Hematopoietic multipotent progenitor cell (in vitro differentiated cells): ENCODE data around the gene DXO. TPM values are rescaled to one million over a fixed set of nuclear protein-coding genes. Genes with fewer than 3 reads are reported as not detected.

Experiments
- DNase-seq, 3 donors: peaks; one replicate each; pipeline ENCODE4 v3.0.0-alpha.2; 2011 to 2015; ENCODE audit warnings: low read depth in 2 of 3, low spot score in 2 of 3
- total RNA-seq: library from RNA; depleted of rRNA; stranded (reverse); fragments of >200 nt; gene quantifications from one replicate; pipeline ENCODE4 v1.2.3, GENCODE V29; 2012

DXO gene
- total RNA-seq, 1 donor: 36.4 TPM

DNA sequence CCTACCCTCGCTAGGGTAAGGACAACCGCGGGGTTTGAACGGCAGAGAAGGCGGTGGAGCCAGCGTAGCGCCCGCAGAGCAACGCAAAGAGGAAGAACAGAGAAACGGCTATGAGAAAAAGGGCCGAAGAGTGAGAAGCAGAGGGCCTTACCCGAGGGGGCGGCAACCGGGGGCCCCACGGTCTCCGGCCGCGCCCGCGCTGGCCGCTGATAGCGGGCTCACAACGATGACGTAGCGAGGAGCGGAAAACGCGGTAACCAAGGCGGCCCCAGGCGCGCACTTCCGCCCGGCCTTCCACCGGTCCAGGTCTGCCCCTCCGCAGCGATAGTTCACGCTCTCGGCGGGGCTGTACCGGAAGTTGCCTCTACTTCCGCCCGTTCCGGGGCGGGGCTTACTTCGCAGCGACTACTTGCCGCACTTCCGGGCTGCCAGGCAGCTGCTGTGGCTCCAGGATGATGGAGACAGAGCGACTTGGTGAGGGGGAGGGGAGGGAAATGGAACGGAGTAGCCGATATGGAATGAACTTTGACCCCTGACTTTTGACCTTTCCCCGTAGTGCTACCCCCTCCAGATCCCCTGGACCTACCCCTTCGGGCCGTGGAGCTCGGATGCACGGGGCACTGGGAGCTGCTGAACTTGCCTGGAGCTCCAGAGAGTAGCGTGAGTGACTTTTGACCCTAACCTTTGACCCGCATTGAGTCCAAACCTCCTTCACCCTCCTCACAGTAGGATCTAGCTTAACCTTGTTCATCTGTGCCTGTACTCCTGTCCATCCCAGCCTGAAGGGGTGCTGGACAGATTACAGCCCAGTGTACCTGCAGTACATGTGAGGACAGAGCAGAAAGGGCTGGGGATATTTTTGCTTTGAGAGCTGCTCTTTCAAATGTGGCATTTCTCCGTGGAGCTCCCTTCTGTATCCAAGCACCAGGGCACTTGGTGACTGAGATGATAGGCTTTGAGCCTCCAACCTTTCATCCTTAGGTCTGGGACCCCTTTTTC lies 12.9 kb downstream of the DXO start, which contains the start of the genes NELFE and SKIC2:
Gene NELFE, minus strand, starts transcription at position 231 of the 999 bp plus-strand sequence. CDS start 525 bp downstream, outside the sequence.
Gene SKIC2, plus strand, starts transcription at position 435 of the 999 bp plus-strand sequence. Its CDS starts 18 bp downstream, at position 453.
- DNase-seq: peak; percentile 94 to 98 (median 98)

DNA sequence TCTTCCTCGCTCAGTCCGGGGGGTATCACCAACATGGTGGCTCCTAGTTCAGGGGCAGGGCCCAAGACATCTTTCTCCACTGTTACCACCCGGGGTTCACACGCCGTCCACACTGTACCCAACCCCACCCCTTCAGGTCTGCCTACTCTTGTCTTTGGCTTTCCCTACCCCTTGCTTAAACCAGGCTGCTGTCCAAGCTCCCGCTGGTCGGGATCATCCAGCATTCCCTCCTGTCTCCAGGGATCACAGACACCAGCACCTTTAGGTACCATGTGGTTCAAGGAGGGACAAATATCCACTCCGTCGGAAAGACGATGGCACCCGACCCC lies 13.6 kb downstream of the DXO start:
- no peak for DNase-seq

DNA sequence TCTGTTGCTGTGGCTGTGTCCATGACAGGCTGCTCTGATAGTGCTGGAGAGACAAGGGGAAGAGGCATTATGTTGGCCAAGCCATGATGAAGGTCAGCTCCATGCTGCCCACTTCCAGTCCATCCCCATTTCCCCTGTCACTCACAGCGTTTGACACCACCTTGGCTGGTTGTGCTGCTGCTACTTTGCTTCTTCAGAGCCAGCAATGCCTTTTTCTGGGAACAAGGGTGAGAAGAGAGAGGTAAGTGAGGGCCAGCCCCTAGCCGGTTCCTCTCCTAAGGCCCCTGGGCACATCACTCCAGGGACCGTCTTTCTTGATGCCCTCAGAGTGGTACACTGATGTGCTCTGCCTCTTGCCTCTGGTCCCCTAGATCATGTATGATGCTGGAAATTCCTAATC lies 15.1 kb downstream of the DXO start:
- no peak for DNase-seq

DNA sequence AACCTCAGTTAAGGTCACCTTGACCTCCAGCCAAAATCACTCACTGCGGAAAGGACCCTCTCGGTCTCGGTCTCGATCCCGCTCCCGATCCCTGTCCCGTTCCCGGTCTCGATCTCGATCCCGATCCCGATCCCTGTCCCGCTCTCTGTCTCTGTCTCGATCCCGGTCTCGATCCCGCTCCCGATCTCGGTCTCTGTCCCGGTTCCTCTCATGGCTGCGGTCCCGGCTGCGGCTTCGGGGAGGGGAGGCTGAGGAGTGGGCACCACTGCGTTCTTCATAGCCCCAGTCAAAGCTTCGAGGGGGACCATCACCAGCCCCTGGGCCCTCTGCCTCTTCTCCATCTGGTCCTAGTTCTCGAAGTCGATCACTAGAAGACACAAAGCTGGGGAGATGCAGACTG lies 17.4 kb downstream of the DXO start:
- no peak for DNase-seq

DNA sequence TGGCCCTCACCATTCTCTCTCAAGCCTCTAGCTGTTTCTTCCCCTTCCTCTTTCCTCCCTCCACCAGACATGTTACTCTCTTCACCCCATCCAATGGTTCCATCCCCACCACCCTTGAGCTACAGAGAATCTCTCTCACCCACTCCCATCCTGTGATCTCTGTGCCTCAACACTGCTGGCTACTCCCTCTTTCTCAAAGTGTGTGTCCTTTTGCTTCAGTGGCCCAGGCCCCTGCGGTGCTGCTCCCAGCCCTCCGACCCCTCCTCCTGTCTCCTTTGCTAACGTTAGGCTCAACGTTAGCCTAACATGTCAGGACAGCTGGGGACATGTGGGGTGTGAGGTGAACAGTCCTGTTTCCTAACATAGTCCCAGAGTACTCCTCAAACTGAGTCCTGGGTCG lies 19.0 kb downstream of the DXO start:
- no peak for DNase-seq

DNA sequence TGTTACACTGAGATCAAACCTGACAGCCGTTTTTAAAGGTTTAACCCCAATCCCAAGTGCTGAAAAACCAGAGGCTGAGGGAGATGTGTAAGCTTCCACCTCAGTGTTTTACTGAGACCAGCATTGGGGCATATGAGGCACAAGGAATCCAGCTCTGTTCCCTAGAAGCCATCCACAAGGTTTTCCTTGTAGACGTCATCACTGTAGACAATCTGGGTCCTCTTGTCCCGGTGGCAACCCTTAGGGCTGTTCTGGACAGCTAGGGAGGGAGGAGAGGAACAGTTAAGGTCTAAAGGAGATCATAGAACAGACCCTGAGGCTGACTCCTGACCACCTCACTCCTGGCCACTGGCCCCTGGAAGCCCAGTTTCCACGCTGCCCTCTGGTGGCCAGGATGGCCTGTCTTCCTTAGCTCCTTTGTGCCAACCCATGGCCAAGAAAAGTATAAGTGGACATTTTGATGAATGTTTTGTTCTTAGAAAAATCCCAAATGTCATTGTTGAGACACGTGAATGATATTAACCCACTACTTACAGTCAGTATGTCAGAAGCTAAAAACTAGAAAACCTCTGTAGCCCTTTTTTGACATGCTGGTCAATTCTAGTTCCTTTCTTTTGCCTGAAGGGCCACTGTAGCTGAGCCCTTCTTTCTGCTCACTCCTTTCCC lies 19.7 kb downstream of the DXO start:
- DNase-seq: peak in 2 of 3 donors; percentile 40 to 60

DNA sequence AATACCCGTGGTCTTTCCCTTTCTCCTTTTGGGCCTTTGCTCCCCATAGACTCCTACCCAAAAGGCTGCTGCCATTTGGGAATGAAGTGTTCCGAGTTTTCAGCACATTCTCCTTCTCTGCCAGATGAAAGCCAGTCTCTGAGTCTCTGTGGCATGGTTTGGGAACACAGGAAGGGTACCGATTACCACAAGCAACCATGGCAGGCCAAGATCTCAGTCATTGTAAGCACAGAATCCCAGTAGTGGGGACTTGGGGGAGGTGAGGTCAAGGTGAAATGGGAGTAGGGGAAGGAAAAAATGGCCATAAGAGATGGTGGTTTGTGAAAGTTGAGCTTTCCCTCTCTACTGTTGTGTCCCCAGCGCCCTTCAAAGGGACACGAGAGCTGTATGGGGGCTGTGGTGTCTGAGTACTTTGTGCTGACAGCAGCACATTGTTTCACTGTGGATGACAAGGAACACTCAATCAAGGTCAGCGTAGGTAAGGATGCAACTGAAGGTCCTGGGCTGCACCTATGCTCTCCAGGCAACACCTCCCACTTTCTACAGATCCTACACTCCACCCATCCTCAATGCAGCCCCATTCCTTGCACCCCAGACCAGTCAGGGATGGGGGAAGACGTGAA lies 21.9 kb downstream of the DXO start:
- no peak for DNase-seq

DNA sequence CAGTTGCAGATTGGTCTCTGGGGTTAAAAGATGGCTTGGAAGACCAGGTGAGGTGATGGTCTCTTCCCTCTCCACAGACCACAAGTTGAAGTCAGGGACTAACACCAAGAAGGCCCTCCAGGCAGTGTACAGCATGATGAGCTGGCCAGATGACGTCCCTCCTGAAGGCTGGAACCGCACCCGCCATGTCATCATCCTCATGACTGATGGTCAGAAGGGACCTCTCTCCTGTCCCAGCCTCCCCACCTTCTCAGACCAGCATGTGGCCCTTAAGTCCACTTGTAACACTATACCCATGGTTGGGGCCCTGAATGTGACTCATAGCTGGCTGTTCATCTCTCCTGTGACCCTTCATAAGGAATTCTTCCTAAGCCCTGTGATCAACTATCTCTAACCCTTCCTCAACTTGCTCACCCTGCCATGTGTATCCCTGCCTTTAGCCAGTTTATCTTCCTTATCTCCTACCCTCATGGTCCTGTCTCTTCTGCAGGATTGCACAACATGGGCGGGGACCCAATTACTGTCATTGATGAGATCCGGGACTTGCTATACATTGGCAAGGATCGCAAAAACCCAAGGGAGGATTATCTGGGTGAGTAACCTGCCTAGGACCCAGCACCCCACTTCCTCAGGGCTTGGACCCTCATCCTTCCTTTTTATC lies 23.1 kb downstream of the DXO start:
- DNase-seq: no peak

DNA sequence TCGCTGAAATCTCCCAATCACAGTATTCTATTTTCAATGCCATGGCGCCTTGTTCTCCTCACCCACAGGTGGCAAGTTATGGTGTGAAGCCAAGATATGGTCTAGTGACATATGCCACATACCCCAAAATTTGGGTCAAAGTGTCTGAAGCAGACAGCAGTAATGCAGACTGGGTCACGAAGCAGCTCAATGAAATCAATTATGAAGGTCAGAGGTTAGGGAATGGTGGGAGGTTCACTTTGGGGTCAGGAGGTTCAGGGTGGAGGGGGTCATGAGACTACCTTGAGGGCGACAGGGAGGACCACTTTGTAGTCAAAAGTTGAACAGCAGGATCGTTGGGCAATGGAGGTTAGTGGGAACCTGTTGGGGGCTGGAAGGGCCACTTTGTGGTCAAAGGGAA lies 23.6 kb downstream of the DXO start:
- DNase-seq: no peak

DNA sequence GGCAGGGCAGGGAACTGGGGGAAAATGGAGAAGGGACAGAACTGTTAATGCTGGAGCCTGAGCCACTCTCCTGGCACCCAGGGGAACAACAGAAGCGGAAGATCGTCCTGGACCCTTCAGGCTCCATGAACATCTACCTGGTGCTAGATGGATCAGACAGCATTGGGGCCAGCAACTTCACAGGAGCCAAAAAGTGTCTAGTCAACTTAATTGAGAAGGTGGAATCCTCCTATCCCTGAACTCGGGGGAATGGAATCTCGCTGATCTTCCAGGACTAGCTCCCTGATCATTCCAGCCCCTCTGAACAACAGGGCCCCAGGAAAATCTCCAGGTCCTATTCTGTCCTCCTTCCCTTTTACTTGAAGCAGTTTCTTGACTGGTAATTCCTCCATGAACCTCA lies 24.1 kb downstream of the DXO start:
- no peak for DNase-seq

DNA sequence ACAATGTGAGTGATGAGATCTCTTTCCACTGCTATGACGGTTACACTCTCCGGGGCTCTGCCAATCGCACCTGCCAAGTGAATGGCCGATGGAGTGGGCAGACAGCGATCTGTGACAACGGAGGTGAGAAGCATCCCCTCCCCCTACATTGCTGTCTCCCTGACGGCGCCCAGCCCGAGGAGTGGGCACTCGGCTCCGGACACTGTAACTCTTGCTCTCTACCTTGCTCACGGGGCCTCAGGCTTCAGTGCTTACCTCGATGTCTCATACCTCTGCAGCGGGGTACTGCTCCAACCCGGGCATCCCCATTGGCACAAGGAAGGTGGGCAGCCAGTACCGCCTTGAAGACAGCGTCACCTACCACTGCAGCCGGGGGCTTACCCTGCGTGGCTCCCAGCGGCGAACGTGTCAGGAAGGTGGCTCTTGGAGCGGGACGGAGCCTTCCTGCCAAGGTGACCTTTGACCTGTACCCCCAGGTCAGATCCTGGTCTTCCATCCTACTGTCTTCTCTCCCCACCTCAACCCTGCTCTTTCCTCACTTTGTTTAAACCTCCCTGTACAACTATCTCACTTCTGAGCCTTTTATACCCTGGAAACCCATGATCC lies 24.8 kb downstream of the DXO start:
- DNase-seq: no peak

DNA sequence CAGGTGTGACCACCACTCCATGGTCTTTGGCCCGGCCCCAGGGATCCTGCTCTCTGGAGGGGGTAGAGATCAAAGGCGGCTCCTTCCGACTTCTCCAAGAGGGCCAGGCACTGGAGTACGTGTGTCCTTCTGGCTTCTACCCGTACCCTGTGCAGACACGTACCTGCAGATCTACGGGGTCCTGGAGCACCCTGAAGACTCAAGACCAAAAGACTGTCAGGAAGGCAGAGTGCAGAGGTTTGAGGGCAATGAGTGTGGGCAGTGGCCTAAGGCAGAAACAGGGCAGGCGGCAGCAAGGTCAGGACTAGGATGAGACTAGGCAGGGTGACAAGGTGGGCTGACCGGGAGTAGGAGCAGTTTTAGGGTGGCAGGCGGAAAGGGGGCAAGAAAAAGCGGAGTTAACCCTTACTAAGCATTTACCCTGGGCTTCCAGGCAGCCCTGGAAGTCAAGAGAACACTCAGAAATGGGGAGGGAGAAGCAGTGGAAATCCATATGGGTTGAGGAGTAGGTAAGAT lies 25.5 kb downstream of the DXO start:
- no peak for DNase-seq

DNA sequence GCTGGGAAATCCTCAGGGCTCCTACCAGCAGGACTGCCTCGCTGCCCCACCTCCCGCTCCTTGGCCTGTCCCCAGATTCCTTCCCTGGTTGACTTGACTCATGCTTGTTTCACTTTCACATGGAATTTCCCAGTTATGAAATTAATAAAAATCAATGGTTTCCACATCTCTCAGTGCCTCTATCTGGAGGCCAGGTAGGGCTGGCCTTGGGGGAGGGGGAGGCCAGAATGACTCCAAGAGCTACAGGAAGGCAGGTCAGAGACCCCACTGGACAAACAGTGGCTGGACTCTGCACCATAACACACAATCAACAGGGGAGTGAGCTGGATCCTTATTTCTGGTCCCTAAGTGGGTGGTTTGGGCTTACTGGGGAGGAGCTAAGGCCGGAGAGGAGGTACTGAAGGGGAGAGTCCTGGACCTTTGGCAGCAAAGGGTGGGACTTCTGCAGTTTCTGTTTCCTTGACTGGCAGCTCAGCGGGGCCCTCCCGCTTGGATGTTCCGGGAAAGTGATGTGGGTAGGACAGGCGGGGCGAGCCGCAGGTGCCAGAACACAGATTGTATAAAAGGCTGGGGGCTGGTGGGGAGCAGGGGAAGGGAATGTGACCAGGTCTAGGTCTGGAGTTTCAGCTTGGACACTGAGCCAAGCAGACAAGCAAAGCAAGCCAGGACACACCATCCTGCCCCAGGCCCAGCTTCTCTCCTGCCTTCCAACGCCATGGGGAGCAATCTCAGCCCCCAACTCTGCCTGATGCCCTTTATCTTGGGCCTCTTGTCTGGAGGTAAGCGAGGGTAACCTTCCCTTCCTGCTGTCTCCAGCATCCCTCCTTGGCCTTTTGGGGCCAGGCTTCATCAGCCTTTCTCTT lies 26.2 kb downstream of the DXO start, which contains the start of gene CFB:
Gene CFB, plus strand, starts transcription at position 589 of the 863 bp plus-strand sequence. Its CDS starts 127 bp downstream, at position 716.
- DNase-seq: peak in 1 of 3 donors; percentile 30

DNA sequence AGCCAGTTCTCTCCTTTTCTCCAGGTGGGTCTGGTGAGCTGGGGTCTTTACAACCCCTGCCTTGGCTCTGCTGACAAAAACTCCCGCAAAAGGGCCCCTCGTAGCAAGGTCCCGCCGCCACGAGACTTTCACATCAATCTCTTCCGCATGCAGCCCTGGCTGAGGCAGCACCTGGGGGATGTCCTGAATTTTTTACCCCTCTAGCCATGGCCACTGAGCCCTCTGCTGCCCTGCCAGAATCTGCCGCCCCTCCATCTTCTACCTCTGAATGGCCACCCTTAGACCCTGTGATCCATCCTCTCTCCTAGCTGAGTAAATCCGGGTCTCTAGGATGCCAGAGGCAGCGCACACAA lies 26.8 kb downstream of the DXO start:
- DNase-seq: no peak

DNA sequence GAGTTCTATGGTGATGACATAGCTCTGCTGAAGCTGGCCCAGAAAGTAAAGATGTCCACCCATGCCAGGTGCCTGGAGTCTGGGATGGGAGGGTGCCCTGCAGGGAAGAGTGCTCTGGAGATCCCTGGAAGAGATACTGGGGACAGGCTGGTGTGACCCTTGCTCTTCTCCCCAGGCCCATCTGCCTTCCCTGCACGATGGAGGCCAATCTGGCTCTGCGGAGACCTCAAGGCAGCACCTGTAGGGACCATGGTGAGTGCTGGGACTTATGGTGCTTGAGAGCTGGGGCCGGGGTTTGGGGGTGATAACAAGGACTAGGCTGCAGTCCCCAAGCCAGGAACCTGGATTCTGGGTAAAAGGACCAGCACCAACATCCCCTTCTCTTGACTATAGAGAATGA lies 28.2 kb downstream of the DXO start:
- no peak for DNase-seq

DNA sequence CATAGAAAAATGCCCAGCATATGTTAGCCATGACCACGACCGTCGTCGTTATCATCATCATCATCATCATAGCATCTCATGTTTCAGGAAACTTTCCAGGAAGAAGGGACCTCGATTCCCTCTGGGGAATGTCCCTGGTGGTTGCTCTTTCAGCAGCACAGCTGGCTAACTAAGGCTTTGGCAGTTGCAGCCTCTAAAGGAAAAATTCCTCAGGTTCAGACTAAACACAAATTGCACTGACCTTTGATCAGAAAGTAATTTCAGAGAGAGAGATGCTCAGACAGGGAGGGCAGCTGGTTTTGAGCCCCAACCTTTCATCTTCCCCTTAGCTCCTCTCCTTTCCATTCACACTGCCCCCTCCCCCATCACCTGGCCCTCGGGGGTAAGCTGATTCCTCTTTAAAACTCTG lies 31.7 kb downstream of the DXO start:
- DNase-seq: no peak

DNA sequence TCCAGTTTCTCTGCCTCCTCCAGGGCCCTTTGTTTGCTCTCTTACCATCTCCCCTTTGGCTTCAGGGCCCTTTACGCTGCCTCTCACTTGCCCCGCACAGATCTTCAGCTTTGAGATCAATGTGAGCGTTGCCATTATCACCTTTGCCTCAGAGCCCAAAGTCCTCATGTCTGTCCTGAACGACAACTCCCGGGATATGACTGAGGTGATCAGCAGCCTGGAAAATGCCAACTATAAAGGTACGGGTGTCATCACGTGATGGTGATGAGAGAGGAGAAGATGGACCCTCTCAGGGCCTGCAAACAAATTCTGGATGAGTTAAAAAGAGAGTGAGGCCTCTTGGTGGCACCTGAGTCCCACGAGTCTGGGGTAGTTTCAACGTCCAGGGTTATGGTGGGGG lies 36.1 kb downstream of the DXO start:
- DNase-seq: no peak

DNA sequence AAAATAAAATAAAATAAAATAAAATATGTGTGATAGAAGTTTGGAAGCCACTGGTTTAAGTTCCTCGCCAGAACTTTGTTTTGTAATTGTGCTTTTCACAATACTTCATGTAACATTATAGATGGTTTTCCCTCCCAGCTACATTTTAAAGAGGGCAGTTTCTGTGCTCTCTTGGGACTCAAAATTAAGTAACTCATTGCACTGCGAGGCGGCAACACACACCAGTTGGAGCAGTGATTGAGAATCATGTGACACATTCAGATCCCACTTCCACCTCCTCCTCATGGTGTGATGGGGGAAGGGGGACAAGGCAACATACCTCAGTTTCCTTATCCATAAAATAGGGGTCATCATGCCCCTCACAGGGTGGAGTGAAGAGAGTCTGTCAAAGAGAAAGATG lies 36.9 kb downstream of the DXO start:
- no peak for DNase-seq

DNA sequence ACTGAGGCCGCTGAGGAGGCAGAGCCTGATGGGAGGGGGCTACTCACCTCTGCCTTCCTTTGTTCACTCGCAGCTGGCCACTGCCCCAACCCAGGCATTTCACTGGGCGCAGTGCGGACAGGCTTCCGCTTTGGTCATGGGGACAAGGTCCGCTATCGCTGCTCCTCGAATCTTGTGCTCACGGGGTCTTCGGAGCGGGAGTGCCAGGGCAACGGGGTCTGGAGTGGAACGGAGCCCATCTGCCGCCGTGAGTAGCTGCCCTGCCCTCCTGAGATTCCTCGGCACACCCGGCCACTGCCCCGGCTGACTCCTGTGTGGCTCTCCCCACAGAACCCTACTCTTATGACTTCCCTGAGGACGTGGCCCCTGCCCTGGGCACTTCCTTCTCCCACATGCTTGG lies 38.4 kb downstream of the DXO start:
- no peak for DNase-seq
